ENCODE data around the gene TAF6L.

DNA sequence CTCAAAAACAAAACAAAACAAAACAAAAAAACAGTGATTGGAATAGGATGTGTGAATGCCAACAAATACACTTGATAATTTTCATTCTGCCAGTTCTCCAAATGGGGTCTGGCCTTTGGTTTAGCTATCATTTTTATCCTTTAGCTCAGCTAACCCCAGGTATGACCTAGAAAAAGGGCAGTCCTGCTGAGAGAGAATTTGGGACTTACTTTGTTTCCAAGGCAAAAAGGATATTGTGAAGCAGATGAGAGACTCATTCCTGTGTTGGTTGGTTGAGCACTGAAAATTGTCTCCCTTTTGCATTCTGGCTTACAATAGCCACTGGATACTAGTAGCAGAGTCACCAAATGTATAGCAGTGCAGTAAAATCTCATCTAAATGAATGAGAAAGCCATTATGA is 34.0 kb upstream of the TAF6L start:
- TF ChIP-seq, protein P1, sequence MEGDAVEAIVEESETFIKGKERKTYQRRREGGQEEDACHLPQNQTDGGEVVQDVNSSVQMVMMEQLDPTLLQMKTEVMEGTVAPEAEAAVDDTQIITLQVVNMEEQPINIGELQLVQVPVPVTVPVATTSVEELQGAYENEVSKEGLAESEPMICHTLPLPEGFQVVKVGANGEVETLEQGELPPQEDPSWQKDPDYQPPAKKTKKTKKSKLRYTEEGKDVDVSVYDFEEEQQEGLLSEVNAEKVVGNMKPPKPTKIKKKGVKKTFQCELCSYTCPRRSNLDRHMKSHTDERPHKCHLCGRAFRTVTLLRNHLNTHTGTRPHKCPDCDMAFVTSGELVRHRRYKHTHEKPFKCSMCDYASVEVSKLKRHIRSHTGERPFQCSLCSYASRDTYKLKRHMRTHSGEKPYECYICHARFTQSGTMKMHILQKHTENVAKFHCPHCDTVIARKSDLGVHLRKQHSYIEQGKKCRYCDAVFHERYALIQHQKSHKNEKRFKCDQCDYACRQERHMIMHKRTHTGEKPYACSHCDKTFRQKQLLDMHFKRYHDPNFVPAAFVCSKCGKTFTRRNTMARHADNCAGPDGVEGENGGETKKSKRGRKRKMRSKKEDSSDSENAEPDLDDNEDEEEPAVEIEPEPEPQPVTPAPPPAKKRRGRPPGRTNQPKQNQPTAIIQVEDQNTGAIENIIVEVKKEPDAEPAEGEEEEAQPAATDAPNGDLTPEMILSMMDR (IDR thresholded peaks at IDR 0.05): no peak
- no peak for TF ChIP-seq POLR2A (IDR thresholded peaks at IDR 0.05)

Measured in ovary (tissue), 3 donors.